ENCODE data around the gene DNAI1.

DNA sequence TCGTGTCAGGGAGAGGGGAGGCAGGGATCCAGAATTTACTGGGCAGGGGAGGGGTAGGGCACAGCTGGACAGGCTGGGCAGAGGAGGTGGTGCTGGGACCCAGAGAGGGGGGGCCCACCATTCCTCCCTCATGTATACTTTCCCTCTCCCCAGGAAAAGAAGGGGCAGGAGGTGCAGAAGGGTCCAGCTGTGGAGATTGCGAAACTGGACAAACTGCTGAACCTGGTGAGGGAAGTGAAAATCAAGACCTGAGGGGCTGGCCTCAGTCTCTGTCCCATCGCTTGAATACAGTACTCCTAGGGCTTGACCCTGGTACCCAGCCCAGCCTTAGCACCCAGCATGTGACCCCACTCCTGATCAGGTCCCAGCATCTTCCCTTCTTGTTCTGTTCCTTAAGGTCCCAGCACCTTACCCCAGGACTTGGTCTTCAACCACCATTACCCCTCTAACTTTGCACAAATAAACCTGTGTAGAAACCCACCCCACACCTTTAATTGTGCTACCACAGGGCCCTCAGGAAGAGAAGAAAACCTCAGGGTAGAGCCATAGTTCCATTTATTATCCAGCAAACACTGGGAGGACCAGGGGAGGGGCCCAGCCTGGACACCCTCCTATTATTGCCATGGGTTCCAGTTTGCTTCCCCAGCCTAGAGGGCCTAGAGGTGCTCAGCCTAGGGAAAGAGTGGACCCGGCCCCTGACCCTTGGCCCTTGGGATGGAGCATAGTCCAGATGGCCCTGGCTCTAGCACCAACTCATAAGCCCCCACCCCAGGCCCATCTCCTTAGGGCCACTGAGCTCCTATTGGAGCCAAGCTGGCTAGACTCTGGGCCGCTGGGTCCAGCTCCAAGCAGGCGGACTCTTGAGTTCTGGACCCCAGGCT lies 62.1 kb downstream of the DNAI1 start:
- TF ChIP-seq, protein P1, sequence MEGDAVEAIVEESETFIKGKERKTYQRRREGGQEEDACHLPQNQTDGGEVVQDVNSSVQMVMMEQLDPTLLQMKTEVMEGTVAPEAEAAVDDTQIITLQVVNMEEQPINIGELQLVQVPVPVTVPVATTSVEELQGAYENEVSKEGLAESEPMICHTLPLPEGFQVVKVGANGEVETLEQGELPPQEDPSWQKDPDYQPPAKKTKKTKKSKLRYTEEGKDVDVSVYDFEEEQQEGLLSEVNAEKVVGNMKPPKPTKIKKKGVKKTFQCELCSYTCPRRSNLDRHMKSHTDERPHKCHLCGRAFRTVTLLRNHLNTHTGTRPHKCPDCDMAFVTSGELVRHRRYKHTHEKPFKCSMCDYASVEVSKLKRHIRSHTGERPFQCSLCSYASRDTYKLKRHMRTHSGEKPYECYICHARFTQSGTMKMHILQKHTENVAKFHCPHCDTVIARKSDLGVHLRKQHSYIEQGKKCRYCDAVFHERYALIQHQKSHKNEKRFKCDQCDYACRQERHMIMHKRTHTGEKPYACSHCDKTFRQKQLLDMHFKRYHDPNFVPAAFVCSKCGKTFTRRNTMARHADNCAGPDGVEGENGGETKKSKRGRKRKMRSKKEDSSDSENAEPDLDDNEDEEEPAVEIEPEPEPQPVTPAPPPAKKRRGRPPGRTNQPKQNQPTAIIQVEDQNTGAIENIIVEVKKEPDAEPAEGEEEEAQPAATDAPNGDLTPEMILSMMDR (IDR thresholded peaks at IDR 0.05) = no peak
- no peak for TF ChIP-seq POLR2A (IDR thresholded peaks at IDR 0.05)

Measured in prostate gland (tissue), 2 donors.